Ishikawa (cell line): ENCODE data around the gene FXR2.

ENCODE experiments used
- CEBPB ChIP-seq: IDR thresholded peaks from 2 replicates; pipeline ENCODE4 v1.6.1; 2012
- CREB1 ChIP-seq: IDR thresholded peaks from 2 replicates; pipeline ENCODE4 v1.6.1; 2012; ENCODE audit warnings: low read depth
- EGR1 ChIP-seq: IDR thresholded peaks from 2 replicates; pipeline ENCODE4 v1.6.1; 2012
- EP300 ChIP-seq: IDR thresholded peaks from 2 replicates; pipeline ENCODE4 v1.6.1; 2012; ENCODE audit warnings: borderline replicate concordance
- FOXM1 ChIP-seq: IDR thresholded peaks from 2 replicates; pipeline ENCODE4 v1.6.1; 2012; ENCODE audit warnings: low read depth, borderline replicate concordance
- MAX ChIP-seq: IDR thresholded peaks from 2 replicates; pipeline ENCODE4 v1.6.1; 2012
- REST ChIP-seq: IDR thresholded peaks from 2 replicates; pipeline ENCODE4 v1.6.1; 2012; ENCODE audit warnings: low read depth, mild to moderate bottlenecking
- TAF1 ChIP-seq: IDR thresholded peaks from 2 replicates; pipeline ENCODE4 v1.6.1; 2012; ENCODE audit warnings: low read depth, mild to moderate bottlenecking
- TEAD4 ChIP-seq: IDR thresholded peaks from 2 replicates; pipeline ENCODE4 v1.6.1; 2012
- USF1 ChIP-seq: IDR thresholded peaks from 2 replicates; pipeline ENCODE4 v1.6.1; 2012
- YY1 ChIP-seq: IDR thresholded peaks from 2 replicates; pipeline ENCODE4 v1.6.1; 2012; ENCODE audit warnings: low read depth
- ZBTB7A ChIP-seq: IDR thresholded peaks from 2 replicates; pipeline ENCODE4 v1.6.1; 2012; ENCODE audit warnings: low read depth

- no peak for TF ChIP-seq USF1
- TF ChIP-seq REST, result no peak
- TF ChIP-seq CEBPB, result no peak
- no peak for TF ChIP-seq CREB1
- TF ChIP-seq FOXM1, result no peak
- TF ChIP-seq MAX, result no peak
- no peak for TF ChIP-seq ZBTB7A
- no peak for TF ChIP-seq EP300
- no peak for TF ChIP-seq EGR1
- no peak for TF ChIP-seq TEAD4
- TF ChIP-seq TAF1, result no peak
- TF ChIP-seq YY1, result no peak
Observed at GRCh38 chr17:7593296-7593695, 21.4 kb downstream of the FXR2 start.
